ENCODE results near the gene SSBP4.

Gene SSBP4

GRCh38 chr19:18446145-18446810, 27.1 kb downstream of the SSBP4 start:
- no peak for DNase-seq

- DNase-seq, result no peak
Measured at GRCh38 chr19:18446811-18447359, 27.7 kb downstream of the SSBP4 start.

DNA sequence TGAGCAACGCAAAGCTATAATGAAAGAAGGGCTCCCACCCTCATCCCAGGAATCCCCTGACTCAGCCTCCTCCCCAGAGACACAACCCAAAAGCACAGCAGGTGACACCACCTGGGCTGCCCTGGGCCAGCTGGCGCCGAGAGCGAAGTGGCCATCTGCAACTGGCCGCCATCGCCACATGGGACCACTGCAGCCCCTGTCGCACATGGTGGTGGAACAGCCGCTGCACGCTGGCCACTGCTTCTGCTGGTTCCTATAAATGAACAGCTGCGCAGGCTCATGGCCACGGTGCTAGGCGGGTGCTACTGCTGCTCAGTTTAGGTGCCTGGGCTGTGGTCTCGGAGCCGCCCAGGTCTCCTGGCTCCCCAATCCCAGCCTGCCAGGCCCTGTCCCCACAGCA, 30.4 kb downstream of the SSBP4 start:
- no peak for DNase-seq

- DNase-seq, result no peak
Measured at GRCh38 chr19:18450021-18450930, 31.1 kb downstream of the SSBP4 start.

DNA sequence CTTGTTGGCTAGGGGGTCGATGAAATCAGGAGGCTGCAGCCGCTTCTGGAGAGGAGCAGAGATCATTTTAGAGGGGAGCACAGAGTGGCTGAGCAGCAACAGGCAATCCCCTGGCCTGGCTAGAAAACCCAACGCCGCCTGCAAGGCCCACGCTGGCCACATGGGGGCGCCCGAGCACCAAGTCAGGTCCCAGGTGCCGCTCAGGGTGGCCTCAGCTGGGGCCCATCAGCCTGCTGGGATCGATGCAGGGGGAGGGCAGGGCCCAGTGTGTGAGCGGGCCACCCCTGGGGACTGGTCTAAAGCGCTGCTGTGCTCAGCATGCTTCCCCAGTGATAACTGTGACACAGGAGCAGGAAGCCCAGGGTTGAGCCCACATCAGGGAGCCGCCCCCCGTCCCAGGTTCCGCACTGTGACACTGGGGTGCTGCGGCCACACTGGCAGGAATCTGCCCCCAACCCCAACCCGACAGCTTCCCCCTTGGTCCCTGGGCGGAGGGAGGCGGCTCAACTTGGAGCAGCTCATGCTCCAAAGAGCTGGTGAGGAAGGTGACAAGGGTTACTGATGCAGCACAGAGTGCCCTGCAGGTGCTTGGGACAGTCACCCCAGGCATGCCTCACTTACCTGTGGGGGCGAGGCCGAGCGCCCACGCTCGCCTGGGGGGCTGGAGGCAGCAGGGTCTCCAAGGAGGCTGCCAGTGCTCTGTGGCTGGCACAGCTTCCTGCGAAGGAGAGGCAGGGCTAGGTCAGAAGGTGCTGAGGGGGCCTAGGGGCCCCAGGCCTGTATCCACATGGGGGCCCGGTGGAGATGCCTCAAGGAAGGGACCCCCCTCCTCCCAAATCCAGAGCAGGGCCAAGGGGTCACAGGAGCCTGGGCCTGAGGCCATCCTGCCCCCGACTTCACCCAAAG, 32.0 kb downstream of the SSBP4 start:
- peak; percentile 74 to 86 for DNase-seq

DNA sequence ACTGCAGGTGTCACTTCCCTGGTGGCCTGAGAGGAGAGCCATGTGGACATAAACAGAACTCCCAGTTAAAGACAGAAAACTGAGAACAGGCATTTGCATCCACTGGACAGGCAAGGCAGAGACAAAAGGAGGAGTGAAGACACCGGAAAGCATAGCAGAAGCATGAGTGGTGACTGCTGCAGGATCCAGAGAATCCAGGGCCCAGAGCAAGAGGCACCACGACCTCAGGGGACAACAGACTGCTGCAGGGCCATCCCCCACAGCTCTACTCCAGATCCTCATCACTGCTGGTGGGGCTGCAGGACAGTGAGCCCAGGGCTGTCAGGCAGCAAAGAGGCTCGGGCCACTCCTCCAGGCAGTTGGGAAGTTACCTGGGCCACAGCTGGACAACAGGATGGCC, 33.2 kb downstream of the SSBP4 start:
- no peak for DNase-seq

DNA sequence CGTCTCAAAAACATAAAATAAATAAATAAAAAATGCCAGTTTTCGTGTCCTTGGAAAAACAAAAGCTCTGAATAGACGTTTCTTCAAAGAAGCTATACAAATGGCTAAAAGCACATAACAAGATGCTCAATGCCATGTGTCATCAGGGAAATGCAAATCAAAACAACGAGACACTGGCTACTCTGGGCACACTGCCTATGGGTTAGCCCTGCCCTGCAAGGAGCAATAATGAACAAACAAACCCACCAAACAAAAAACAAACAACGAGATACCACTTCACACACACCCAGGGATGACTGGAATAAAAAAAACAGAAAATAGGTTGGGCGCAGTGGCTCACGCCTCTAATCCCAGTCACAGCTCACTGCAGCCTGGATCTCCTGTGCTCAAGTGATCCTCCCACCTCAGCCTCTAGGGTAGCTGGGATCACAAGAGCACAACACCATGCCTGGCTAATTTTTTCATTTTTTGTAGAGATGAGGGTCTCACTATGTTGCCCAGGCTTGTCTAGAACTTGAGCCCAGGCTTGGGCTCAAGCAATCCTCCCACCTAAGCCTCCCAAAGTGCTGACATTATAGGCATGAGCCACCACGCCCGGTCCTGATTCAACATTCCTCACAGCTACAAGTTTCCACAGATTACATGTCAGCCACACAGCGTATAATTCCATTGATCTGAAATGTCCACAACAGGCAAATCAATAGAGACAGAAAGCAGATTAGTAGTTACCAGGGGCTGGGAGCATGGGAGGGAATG, 34.2 kb downstream of the SSBP4 start:
- DNase-seq, result no peak

DNA sequence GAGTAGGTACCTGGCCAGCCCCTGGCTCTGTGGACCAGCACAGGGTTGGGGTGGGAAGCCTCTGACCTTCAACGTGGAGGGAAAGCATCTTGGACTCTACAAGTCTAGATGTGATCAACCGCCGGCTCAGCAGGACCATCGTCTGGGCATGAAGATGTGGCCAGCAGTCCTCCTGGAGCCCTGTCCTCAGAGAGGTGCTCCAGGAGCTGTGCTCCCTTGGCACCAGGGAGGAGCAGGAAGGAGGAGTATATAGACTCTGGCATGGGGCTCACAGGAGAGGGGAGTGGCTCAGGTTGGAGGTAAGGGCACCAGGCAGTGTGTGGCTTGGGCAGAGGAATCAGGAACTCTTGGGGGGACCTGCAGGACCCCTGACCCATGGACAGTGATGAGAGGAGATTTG, 37.1 kb downstream of the SSBP4 start:
- no peak for DNase-seq

GRCh38 chr19:18456974-18457373, 37.8 kb downstream of the SSBP4 start:
- DNase-seq, result no peak

- no peak for DNase-seq
Measured at GRCh38 chr19:18457483-18458331, 38.5 kb downstream of the SSBP4 start.

- no peak for DNase-seq
Measured at GRCh38 chr19:18460900-18461299, 41.7 kb downstream of the SSBP4 start.

DNA sequence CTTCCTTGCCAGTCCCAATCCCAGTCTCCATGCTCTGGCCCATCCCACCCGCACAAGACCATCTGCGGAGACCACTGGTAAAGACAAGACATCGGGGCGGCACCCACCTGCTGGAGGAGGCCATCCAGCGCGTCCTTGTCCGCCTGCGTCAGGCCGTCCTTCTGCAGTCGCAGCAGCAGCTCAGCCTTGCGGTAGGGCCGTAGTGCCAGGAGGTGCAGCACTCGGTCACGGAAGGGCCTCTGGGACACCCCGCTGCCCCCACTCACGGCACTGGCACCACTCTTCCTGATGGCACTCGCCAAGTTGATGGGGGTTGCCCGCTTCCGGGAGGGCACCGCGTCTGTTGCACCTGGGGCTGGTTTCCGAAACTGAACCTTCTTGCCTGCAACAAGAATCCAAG, 42.3 kb downstream of the SSBP4 start:
- no peak for DNase-seq

- no peak for DNase-seq
Measured at GRCh38 chr19:18464646-18465045, 45.4 kb downstream of the SSBP4 start.

GRCh38 chr19:18465214-18465963, 46.2 kb downstream of the SSBP4 start:
- DNase-seq, result no peak

GRCh38 chr19:18465964-18466339, 46.8 kb downstream of the SSBP4 start:
- no peak for DNase-seq

DNA sequence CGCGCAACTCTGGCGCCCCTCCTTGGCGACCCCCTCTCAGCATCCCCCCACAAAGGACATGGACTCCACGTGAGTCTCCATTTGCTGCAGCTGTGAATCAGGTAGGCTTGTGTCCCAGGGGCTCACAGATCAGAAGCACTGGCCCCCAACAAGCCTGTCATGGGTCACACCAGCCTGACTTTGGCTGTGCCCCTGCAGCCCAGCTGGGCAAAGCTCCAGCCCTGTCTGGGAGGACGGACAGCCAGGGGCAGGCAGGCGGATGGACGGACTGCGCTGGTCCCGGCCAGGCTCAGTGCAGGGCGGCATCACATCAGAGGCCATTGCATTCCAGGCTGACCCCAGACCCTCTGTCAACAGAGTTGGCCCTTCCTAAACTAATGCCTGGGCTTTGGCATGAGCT, 47.2 kb downstream of the SSBP4 start:
- DNase-seq, result no peak

DNA sequence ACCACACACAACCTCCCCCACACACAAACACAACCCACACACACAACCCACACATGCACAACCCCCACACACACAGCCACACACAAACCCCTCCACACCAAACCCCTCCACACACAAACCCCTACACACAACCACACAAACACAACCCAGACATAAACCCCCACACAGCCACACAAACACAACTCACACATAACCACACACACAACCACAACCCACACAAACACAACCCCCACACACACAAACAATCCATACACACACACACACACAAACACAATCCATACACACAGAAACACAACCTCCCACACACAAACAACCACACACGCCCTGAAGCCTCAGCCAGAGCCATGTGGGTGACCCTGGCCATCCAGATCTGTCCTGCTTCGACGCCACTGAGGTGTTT, 48.8 kb downstream of the SSBP4 start:
- DNase-seq, result no peak

GRCh38 chr19:18468517-18468916, 49.3 kb downstream of the SSBP4 start:
- no peak for DNase-seq

DNA sequence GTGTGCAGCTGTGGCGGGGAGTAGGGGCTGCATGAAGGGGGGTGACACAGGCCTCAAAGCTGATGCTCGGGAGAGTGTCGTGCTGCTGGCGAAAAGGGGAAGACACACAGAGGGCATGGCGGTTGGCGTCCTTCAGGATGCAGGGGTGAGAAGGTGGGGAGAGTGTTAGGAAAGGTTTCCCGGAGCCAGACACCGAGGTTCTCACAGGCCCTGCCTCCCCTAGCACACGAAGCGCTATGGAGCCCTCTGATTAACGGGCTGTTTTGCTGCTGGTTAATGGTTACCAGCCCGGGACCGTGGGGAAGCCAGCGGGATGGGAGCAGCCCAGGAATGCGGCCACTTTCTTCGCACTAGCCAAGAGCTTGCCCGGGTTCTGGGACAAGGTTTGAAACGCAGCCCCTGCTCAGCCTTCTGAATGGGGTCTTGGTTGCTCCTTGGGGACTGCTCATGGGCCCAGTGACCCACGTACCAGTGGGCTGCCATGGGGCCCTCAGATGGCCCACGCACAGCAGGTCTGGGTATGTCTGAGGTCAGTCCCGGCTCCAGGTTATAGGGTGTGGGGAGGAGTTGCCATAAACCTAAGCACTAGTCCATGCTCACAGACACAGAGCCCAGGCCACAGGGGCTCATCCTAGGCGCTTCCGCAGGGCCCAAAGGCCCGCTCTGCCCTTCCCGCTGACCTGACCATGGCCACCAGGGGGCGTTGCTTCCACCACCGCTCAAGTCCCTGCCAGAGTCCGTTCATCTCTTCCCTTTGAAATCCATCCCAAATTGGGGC, 50.1 kb downstream of the SSBP4 start:
- DNase-seq, result peak; percentile 26 to 64

DNA sequence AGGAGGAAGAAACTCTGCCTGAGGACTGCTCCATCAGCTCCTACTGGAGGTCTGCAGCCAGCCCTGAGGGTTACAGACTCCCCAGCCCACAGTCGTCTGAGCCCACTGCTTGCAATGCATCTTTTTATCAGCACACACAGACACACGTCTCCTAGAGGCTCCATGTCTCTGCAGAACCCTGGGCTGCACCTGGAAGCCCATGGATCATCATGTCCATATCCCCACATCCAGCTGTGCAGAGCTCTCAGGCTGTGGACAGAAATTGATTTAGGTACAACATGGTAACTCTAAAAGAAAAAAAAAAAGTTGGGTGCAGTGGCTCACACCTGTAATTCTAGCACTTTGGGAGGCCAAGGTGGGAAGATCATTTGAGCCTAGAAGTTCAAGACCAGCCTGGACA, 51.6 kb downstream of the SSBP4 start:
- DNase-seq, result no peak
